ES-I3 (cell line): ENCODE results near the gene WFIKKN2.
"Not testable (repeated sequence)": the region's sequence is repeated elsewhere in the genome, so short reads cannot be mapped to it uniquely, and the experiment has no call there.

Experiments
- H3K36me3 ChIP-seq: 2 replicates; pipeline ENCODE4 v1.6.1; 2013; ENCODE audit warnings: mild to moderate bottlenecking, low read length, control low read depth, moderate library complexity; ENCODE audit not compliant: insufficient read depth
- H3K4me1 ChIP-seq: 2 replicates; pipeline ENCODE4 v1.6.1; 2013; ENCODE audit warnings: mild to moderate bottlenecking, control low read depth, low read length; ENCODE audit not compliant: insufficient read depth
- H3K9ac ChIP-seq: 2 replicates; pipeline ENCODE4 v1.6.1; 2013; ENCODE audit warnings: low read depth, mild to moderate bottlenecking, low read length, moderate library complexity
- H3K9me3 ChIP-seq: 2 replicates; pipeline ENCODE4 v1.6.1; 2013; ENCODE audit warnings: mild to moderate bottlenecking, low read length, moderate library complexity; ENCODE audit not compliant: control insufficient read depth, insufficient read depth

Gene WFIKKN2

GRCh38 chr17:50803676-50804075 is 31.7 kb upstream of the WFIKKN2 start:
- H3K9me3 ChIP-seq = no peaks in the 10 kb centered on the region
- no peaks in the 10 kb centered on the region for H3K36me3 ChIP-seq
- peaks cover 3% of the 10 kb centered on the region; the same call in 1 of the 2 replicates for H3K4me1 ChIP-seq
- no peak overlapping the region for H3K9ac ChIP-seq

- H3K4me1 ChIP-seq, H3K36me3 ChIP-seq, H3K9me3 ChIP-seq, H3K9ac ChIP-seq: not testable (repeated sequence)
Measured at GRCh38 chr17:50804749-50805475, 30.5 kb upstream of the WFIKKN2 start.

- no peaks in the 10 kb centered on the region for H3K9me3 ChIP-seq
- H3K4me1 ChIP-seq = no peaks in the 10 kb centered on the region; the same call in 1 of the 2 replicates
- no peaks in the 10 kb centered on the region for H3K36me3 ChIP-seq
- H3K9ac ChIP-seq = no peak overlapping the region
Measured at GRCh38 chr17:50805486-50805885, 29.9 kb upstream of the WFIKKN2 start.

GRCh38 chr17:50806141-50806643 is 29.2 kb upstream of the WFIKKN2 start:
- Histone ChIP-seq H3K9ac (no peak overlapping the region), H3K36me3 (no peaks in the 10 kb centered on the region), H3K9me3 (no peaks in the 10 kb centered on the region), H3K4me1 (no peaks in the 10 kb centered on the region; the same call in 1 of the 2 replicates)

GRCh38 chr17:50807009-50807408 is 28.4 kb upstream of the WFIKKN2 start:
- Histone ChIP-seq H3K9me3 (no peaks in the 10 kb centered on the region), H3K9ac (no peak overlapping the region), H3K4me1 (no peaks in the 10 kb centered on the region; the same call in 1 of the 2 replicates), H3K36me3 (no peaks in the 10 kb centered on the region)

- Histone ChIP-seq H3K36me3 (no peaks in the 10 kb centered on the region), H3K9ac (no peak overlapping the region), H3K4me1 (no peaks in the 10 kb centered on the region; the same call in 1 of the 2 replicates), H3K9me3 (no peaks in the 10 kb centered on the region)
Measured at GRCh38 chr17:50807675-50808074, 27.7 kb upstream of the WFIKKN2 start.

- Histone ChIP-seq H3K9me3 (no peaks in the 10 kb centered on the region), H3K36me3 (no peaks in the 10 kb centered on the region), H3K4me1 (no peaks in the 10 kb centered on the region; the same call in 1 of the 2 replicates), H3K9ac (no peak overlapping the region)
Measured at GRCh38 chr17:50808413-50808812, 27.0 kb upstream of the WFIKKN2 start.

- no peak overlapping the region for H3K9ac ChIP-seq
Measured at GRCh38 chr17:50808888-50809287, 26.5 kb upstream of the WFIKKN2 start.

GRCh38 chr17:50813583-50813982 is 21.8 kb upstream of the WFIKKN2 start:
- H3K4me1 ChIP-seq = peaks cover 11% of the 10 kb centered on the region
- H3K9ac ChIP-seq = no peak overlapping the region
- no peaks in the 10 kb centered on the region for H3K9me3 ChIP-seq
- H3K36me3 ChIP-seq = no peaks in the 10 kb centered on the region

More at GRCh38 chr17:50808888-50809287, 26.5 kb upstream of the WFIKKN2 start:
- H3K4me1 ChIP-seq = no peaks in the 10 kb centered on the region
- H3K9me3 ChIP-seq = no peaks in the 10 kb centered on the region
- no peaks in the 10 kb centered on the region for H3K36me3 ChIP-seq

GRCh38 chr17:50815400-50815799 is 20.0 kb upstream of the WFIKKN2 start:
- Histone ChIP-seq H3K4me1 (peaks cover 11% of the 10 kb centered on the region), H3K36me3 (no peaks in the 10 kb centered on the region), H3K9ac (no peak overlapping the region), H3K9me3 (no peaks in the 10 kb centered on the region)

- Histone ChIP-seq H3K9ac (no peak overlapping the region), H3K9me3 (no peaks in the 10 kb centered on the region), H3K36me3 (no peaks in the 10 kb centered on the region), H3K4me1 (peaks cover 11% of the 10 kb centered on the region)
Measured at GRCh38 chr17:50816271-50816670, 19.1 kb upstream of the WFIKKN2 start.

- H3K4me1 ChIP-seq = peaks cover 11% of the 10 kb centered on the region
- H3K9me3 ChIP-seq = no peaks in the 10 kb centered on the region
- H3K36me3 ChIP-seq = no peaks in the 10 kb centered on the region
- no peak overlapping the region for H3K9ac ChIP-seq
Measured at GRCh38 chr17:50816771-50817751, 18.3 kb upstream of the WFIKKN2 start.

GRCh38 chr17:50817838-50818237 is 17.5 kb upstream of the WFIKKN2 start:
- Histone ChIP-seq H3K36me3 (no peaks in the 10 kb centered on the region), H3K4me1 (peaks cover 11% of the 10 kb centered on the region), H3K9me3 (no peaks in the 10 kb centered on the region), H3K9ac (no peak overlapping the region)

- H3K36me3 ChIP-seq = no peaks in the 10 kb centered on the region
- no peak overlapping the region for H3K9ac ChIP-seq
- H3K9me3 ChIP-seq = no peaks in the 10 kb centered on the region
- H3K4me1 ChIP-seq = peaks cover 11% of the 10 kb centered on the region
Measured at GRCh38 chr17:50818261-50818660, 17.1 kb upstream of the WFIKKN2 start.
